GM10266 (cell line): ENCODE results near the gene ANKRD26.

ENCODE experiments used
- DNase-seq: peaks from one replicate; pipeline ENCODE4 v3.0.0; 2012; ENCODE audit errors: extremely low spot score
- CTCF ChIP-seq: IDR thresholded peaks from 2 replicates; pipeline ENCODE4 v1.5.1; 2012; ENCODE audit warnings: mild to moderate bottlenecking, low read depth; ENCODE audit not compliant: control insufficient read depth, insufficient read depth; ENCODE audit errors: missing control alignments

The ANKRD26 gene

GRCh38 chr10:26959841-26960240 lies 140.5 kb downstream of the ANKRD26 start:
- no peak for DNase-seq
- TF ChIP-seq CTCF = no peak
